ENCODE measurements around the gene LCE3D.

- TF ChIP-seq RAD21 (IDR thresholded peaks at IDR 0.05; ENCODE audit: low read length): no peak
- TF ChIP-seq CTCF (IDR thresholded peaks at IDR 0.05): no peak
- TF ChIP-seq EZH2phosphoT487 (IDR thresholded peaks at IDR 0.05; ENCODE audit: borderline replicate concordance, low read depth): no peak
- TF ChIP-seq, protein P1, sequence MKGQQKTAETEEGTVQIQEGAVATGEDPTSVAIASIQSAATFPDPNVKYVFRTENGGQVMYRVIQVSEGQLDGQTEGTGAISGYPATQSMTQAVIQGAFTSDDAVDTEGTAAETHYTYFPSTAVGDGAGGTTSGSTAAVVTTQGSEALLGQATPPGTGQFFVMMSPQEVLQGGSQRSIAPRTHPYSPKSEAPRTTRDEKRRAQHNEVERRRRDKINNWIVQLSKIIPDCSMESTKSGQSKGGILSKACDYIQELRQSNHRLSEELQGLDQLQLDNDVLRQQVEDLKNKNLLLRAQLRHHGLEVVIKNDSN (IDR thresholded peaks at IDR 0.05; ENCODE audit: borderline replicate concordance, low read depth): no peak
- TF ChIP-seq EP300 (IDR thresholded peaks at IDR 0.05; ENCODE audit: borderline replicate concordance in 1 of 2, low read depth in 1 of 2, low read length in 1 of 2): no peak
- TF ChIP-seq, protein P2, sequence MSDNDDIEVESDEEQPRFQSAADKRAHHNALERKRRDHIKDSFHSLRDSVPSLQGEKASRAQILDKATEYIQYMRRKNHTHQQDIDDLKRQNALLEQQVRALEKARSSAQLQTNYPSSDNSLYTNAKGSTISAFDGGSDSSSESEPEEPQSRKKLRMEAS (IDR thresholded peaks at IDR 0.05; ENCODE audit: low read depth): no peak
- no peak for TF ChIP-seq NFIC (IDR thresholded peaks at IDR 0.05; ENCODE audit: borderline replicate concordance)
Measured at GRCh38 chr1:152565115-152565514, 15.2 kb downstream of the LCE3D start.
